Naive B cell (primary cell): ENCODE results near the gene HLA-DRB5. TPM values are rescaled to one million over a fixed set of nuclear protein-coding genes. Genes with fewer than 3 reads are reported as not detected.
"Not testable (repeated sequence)": the region's sequence is repeated elsewhere in the genome, so short reads cannot be mapped to it uniquely, and the experiment has no call there.

Experiments used
- ATAC-seq, 2 donors: fragments of 150-1000 bp; cut with Tn5 transposase; 2 replicates each; pipeline ENCODE4 v1.10.0; 2021; ENCODE audit warnings: low read depth in 2 of 2, mild to moderate bottlenecking in 2 of 2, moderate library complexity in 2 of 2
- DNase-seq: peaks from one replicate; pipeline ENCODE4 v3.0.0; 2022
- H3K27ac Mint-ChIP-seq, 6 donors: one replicate each; pipeline ENCODE4 v1.8.0; 2020 to 2022; ENCODE audit warnings: mild to moderate bottlenecking in 6 of 6, mixed read lengths in 6 of 6, moderate library complexity in 5 of 6, inconsistent platforms in 2 of 6
- H3K27me3 Mint-ChIP-seq, 3 donors: one replicate each; pipeline ENCODE4 v1.8.0; 2021 to 2022; ENCODE audit warnings: mixed read lengths in 3 of 3, mild to moderate bottlenecking in 1 of 3
- H3K36me3 Mint-ChIP-seq, 2 donors: one replicate each; pipeline ENCODE4 v1.8.0; 2020 to 2022; ENCODE audit warnings: mixed read lengths in 2 of 2, inconsistent platforms in 1 of 2, mild to moderate bottlenecking in 1 of 2
- H3K4me1 Mint-ChIP-seq, 3 donors: one replicate each; pipeline ENCODE4 v1.8.0; 2020 to 2022; ENCODE audit warnings: mixed read lengths in 3 of 3, inconsistent platforms in 1 of 3, mild to moderate bottlenecking in 1 of 3, moderate library complexity in 1 of 3
- H3K4me3 Mint-ChIP-seq, 8 donors: one replicate each; pipeline ENCODE4 v1.8.0; 2020 to 2022; ENCODE audit warnings: mild to moderate bottlenecking in 8 of 8, mixed read lengths in 8 of 8, moderate library complexity in 8 of 8, inconsistent platforms in 2 of 8
- H3K9me3 Mint-ChIP-seq, 7 donors: one replicate each; pipeline ENCODE4 v1.8.0; 2020 to 2022; ENCODE audit warnings: mixed read lengths in 7 of 7, mild to moderate bottlenecking in 5 of 7, inconsistent platforms in 2 of 7, moderate library complexity in 1 of 7
- polyA plus RNA-seq, 6 donors: library from polyadenylated mRNA; unstranded; fragments of 300-500 nt; fragmentation: Illumina TruSeq; gene quantifications; one replicate each; pipeline ENCODE4 v1.2.3, GENCODE V29; 2021; ENCODE audit warnings: low read depth in 6 of 6

HLA-DRB5 gene
- polyA plus RNA-seq, 6 donors from 2014 or later = 55.2 to 2,377 (median 210) TPM

DNA sequence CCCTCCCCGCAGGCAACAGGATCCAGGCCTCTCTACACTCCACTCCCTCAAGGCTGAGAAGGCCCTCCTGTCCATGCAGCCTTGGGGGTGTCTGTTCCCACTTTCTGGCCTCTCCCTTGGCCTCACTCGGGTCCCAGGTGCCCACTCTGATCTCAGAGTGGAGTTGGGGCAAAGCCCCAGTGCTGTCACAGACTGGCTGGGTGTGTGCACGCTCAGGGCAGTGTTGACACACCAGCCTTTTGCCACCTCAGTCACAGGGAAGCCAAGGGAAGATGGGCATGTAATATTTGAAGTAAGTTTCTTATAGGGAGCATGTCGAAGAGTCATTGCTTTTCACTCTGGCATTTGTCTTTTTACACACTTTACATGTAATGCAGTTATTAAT is 45.5 kb downstream of the HLA-DRB5 start:
- Mint-ChIP-seq H3K27ac (peak overlapping the region in 5 of 6 donors; percentile 54 to 93 (median 75)), H3K4me1 (peaks cover 13 to 15% (median 14%) of the 10 kb centered on the region in 3 donors), H3K36me3 (peaks cover 0 to 4% of the 10 kb centered on the region in 2 donors), H3K27me3 (no peaks in the 10 kb centered on the region), H3K4me3 (no peak overlapping the region), H3K9me3 (peaks cover 0 to 3% (median 0%) of the 10 kb centered on the region in 7 donors)
- DNase-seq = no peak
- no peak for ATAC-seq

DNA sequence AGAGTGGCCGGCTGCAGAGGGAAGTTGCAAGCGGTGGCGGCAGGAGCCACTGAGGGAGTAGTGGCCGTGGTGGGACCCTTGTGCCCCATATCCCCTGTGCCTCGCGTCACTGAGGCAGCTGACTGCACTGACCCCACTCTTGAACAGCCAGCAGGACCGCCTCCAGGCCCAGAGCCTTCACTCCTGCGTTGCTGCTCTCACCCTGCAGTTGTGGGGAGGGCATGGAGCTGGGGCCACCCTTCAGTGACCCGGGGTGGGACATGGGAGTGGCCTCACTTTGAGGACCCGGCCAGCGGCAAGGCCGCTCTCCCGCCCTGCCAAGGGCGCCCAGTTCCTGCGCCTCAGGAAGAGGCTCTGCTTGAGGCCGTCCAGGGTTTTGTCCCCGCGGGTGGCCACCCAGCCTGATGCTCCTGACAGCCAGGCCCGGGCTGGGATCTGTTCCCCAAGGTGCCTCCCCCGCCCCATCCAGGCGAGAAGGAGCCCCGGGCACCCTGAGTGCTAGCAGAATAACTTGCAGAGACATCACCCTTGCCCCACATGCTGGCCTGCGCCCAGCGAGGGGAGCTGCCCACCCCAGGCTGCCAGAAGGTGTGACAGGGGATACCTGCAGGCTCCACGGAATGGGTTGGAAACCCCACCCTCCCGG is 46.0 kb downstream of the HLA-DRB5 start:
- Mint-ChIP-seq H3K4me3 (no peak overlapping the region), H3K9me3 (peaks cover 0 to 5% (median 0%) of the 10 kb centered on the region in 7 donors), H3K4me1 (peaks cover 13 to 15% (median 14%) of the 10 kb centered on the region in 3 donors), H3K36me3 (peaks cover 3 to 4% of the 10 kb centered on the region in 2 donors), H3K27me3 (no peaks in the 10 kb centered on the region), H3K27ac (peak overlapping the region in 4 of 6 donors; percentile 36 to 76 (median 62))
- no peak for ATAC-seq
- no peak for DNase-seq

DNA sequence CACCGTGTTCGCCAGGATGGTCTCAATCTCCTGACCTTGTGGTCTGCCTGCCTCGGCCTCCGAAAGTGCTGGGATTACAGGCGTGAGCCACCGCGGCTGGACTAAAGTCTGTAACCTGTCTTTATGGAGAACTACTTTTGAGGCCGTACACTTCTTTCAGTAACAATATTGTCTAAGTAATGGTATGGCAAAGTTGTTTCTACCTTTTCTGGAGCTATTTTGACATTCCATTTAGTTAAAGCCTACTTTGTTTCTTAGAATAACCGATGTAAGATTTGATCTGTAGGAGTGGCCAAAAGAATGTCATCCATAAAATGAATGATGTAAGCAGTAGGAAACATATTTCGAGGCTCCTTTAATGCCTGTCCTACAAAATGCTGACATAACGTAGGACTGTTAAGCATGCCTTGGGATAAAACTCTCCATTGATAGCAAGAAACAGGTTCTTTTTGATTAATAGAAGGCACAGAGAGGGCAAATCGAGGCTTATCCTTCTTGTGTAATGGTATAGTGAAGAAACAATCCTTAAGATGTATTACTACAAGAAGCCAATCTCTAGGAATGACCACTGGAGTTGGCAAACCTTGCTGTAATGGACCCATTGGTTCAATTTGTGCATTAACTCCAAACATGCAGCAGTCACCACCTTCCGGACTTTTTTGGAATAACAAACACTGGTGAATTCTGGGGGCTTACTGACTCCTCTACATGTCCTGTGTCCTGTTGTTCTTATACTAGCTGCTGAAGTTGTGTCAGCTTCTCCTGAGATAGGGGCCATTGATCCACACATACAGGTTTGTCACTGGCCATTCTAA is 54.5 kb downstream of the HLA-DRB5 start:
- peaks cover 0 to 17% of the 10 kb centered on the region in 2 donors for H3K36me3 Mint-ChIP-seq
- peaks cover 26 to 40% (median 29%) of the 10 kb centered on the region in 3 donors for H3K4me1 Mint-ChIP-seq
- no peak for DNase-seq
- no peaks in the 10 kb centered on the region for H3K27me3 Mint-ChIP-seq
- no peak for ATAC-seq
- peaks cover 0 to 33% (median 6%) of the 10 kb centered on the region in 7 donors for H3K9me3 Mint-ChIP-seq
- H3K27ac Mint-ChIP-seq = peak overlapping the region; percentile 90 to 100 (median 96)
- H3K4me3 Mint-ChIP-seq = peak overlapping the region in 3 of 8 donors; percentile 6 to 36 (median 25)

DNA sequence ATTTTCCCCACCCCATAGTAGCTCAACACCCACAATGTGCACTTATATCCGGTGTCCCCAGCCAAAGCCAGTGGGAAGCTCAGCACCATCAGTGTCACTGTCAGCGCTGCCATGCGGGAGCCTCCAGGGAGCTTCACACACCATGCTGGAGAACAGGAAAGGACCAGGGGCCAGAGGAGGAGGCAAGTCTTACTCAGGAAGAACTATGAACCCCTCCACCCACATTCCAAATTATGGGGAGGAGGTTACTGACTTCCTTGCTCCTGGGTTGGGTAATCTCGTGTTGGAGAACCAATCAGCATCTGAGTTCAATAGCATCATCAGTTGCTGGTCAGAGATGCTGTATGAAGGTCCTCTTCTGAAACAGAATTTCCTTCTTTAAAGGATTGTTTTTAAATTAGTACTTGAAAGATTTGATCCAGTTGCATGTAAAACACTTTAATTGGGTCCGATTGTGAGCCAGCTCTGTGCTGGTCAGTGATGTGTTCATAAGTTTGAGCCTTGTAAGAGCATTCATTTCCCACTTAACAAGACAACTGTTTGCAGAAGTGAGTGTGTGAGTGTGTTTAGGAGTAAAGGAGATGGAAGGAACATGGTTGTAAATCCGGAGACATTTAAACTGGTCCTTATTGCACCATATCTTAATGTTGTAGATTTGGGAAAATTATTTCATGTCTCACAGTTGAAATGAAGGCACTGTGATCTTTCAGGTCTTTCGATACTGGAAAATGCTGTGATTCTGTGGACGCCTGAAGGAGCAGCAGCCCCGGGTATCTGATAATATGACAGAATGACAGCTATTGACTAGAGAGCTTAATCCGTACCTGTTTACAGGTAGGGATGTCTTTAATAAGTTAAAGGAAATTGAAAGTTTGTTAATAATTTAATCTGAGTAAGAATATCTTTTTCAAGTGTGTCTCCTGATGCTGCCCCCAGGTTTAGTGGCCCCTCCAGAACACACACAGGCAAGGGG is 56.4 kb downstream of the HLA-DRB5 start:
- peak overlapping the region; percentile 72 to 93 (median 84) for H3K4me3 Mint-ChIP-seq
- not testable (repeated sequence) for H3K27me3 Mint-ChIP-seq

DNA sequence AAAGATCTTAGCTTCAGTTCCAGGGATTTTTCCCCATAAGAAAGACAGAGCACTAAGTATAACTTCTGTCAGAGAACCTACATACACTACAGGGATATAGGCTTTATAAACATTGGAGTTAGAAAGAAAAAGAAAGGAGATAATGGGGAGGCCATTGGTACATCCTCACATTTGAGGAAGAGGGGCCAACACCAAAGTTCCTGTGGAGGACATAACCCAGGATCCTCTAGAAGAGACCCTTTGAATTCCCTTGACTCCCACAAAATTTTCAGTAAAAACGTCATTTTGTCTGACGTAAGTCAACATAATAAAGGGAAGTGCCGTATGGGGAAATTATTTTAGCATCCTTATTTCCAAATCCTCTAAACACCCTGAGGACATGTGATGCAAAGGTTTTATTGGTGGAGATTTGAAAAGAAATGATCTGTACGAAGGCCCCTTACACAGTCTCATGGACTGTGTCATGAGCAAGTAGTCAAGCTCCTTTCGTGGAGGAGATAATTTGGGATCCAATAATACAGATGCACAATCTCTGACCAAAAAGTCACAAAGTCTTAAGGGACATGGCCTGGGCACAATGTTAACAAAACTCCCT is 57.2 kb downstream of the HLA-DRB5 start:
- ATAC-seq (peak; percentile 34 to 38), DNase-seq (no peak)
- Mint-ChIP-seq H3K9me3 (peaks cover 0 to 17% (median 3%) of the 10 kb centered on the region in 7 donors), H3K36me3 (peaks cover 0 to 9% of the 10 kb centered on the region in 2 donors), H3K27ac (peak overlapping the region; percentile 99 to 100 (median 100)), H3K27me3 (no peaks in the 10 kb centered on the region), H3K4me1 (peaks cover 26 to 40% (median 26%) of the 10 kb centered on the region in 3 donors), H3K4me3 (peak overlapping the region; percentile 72 to 93 (median 85))

More for the DNA sequence above, 56.4 kb downstream of the HLA-DRB5 start:
- Mint-ChIP-seq H3K36me3 (peaks cover 0 to 10% of the 10 kb centered on the region in 2 donors), H3K4me1 (peaks cover 26 to 40% (median 26%) of the 10 kb centered on the region in 3 donors), H3K9me3 (peaks cover 0 to 24% (median 6%) of the 10 kb centered on the region in 7 donors), H3K27ac (peak overlapping the region; percentile 99 to 100 (median 100))
- peak; percentile 90 to 92 for ATAC-seq
- peak; percentile 81 for DNase-seq

DNA sequence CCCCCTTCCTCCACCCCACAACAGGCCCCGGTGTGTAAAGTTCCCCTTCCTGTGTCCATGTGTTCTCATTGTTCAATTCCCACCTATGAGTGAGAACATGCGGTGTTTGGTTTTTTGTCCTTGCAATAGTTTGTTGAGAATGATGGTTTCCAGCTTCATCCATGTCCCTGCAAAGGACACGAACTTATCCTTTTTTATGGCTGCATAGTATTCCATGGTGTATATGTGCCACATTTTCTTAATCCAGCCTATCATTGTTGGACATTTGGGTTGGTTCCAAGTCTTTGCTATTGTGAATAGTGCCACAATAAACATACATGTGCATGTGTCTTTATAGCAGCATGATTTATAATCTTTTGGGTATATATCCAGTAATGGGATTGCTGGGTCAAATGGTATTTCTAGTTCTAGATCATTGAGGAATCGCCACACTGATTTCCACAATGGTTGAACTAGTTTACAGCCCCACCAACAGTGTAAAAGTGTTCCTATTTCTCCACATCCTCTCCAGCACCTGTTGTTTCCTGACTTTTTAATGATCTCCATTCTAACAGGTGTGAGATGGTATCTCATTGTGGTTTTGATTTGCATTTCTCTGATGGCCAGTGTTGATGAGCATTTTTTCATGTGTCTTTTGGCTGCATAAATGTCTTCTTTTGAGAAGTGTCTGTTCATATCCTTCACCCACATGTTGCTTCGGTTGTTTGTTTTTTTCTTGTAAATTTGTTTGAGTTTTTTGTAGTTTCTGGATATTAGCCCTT is 62.2 kb downstream of the HLA-DRB5 start:
- H3K36me3 Mint-ChIP-seq = peaks cover 0 to 26% of the 10 kb centered on the region in 2 donors
- peaks cover 10 to 28% (median 16%) of the 10 kb centered on the region in 7 donors for H3K9me3 Mint-ChIP-seq
- DNase-seq, H3K27me3 Mint-ChIP-seq, H3K27ac Mint-ChIP-seq, H3K4me3 Mint-ChIP-seq, ATAC-seq: not testable (repeated sequence)
- peaks cover 11 to 18% (median 14%) of the 10 kb centered on the region in 3 donors for H3K4me1 Mint-ChIP-seq

Other genes starting within 250 kb of the HLA-DRB5 start
- gene TSBP1, start 158.4 kb downstream of the HLA-DRB5 start, polyA plus RNA-seq = not detected
- gene BTNL2, start 123.1 kb downstream of the HLA-DRB5 start, polyA plus RNA-seq = not detected
- gene HLA-DRA, start 90.4 kb downstream of the HLA-DRB5 start, polyA plus RNA-seq = over 10,000 TPM; 10,549 to 17,877 (median 15,091) TPM
- gene HLA-DRB1, start 59.6 kb upstream of the HLA-DRB5 start, polyA plus RNA-seq = 1,000 to 10,000 TPM; 2,451 to 5,170 (median 4,939) TPM
- 1,000 to 10,000 TPM in 2 of 6 donors, 100 to 1,000 TPM in 4; 309 to 1,253 (median 783) TPM for gene HLA-DQA1, start 107.1 kb upstream of the HLA-DRB5 start, polyA plus RNA-seq
- gene HLA-DQB1, start 136.4 kb upstream of the HLA-DRB5 start, polyA plus RNA-seq = 1,000 to 10,000 TPM in 5 of 6 donors, 100 to 1,000 TPM in 1; 140 to 2,258 (median 1,433) TPM
- gene HLA-DQA2, start 211.1 kb upstream of the HLA-DRB5 start, polyA plus RNA-seq = 100 to 1,000 TPM in 3 of 6 donors, 10 to 100 TPM in 2, under 1 TPM in 1; 0.82 to 164 (median 101) TPM
- gene HLA-DQB2, start 233.2 kb upstream of the HLA-DRB5 start, polyA plus RNA-seq = 100 to 1,000 TPM in 2 of 6 donors, 10 to 100 TPM in 2, not detected in 2; 59.3 to 118 (median 92.8) TPM